GM23248 (cell line): ENCODE data around the gene CDH13.

Experiments used
- EZH2 ChIP-seq: fragments of 200-600 bp; sonication (generic); IDR thresholded peaks from 2 replicates; pipeline ENCODE4 v1.6.1; 2018; ENCODE audit warnings: antibody characterized with exemption, mild to moderate bottlenecking; ENCODE audit not compliant: insufficient read depth, poor library complexity, severe bottlenecking
- EZH2phosphoT487 ChIP-seq: fragments of 200-600 bp; sonication (generic); IDR thresholded peaks from 2 replicates; pipeline ENCODE4 v1.6.1; 2018; ENCODE audit warnings: antibody characterized with exemption, moderate library complexity, mild to moderate bottlenecking, low read depth; ENCODE audit not compliant: insufficient read depth

DNA sequence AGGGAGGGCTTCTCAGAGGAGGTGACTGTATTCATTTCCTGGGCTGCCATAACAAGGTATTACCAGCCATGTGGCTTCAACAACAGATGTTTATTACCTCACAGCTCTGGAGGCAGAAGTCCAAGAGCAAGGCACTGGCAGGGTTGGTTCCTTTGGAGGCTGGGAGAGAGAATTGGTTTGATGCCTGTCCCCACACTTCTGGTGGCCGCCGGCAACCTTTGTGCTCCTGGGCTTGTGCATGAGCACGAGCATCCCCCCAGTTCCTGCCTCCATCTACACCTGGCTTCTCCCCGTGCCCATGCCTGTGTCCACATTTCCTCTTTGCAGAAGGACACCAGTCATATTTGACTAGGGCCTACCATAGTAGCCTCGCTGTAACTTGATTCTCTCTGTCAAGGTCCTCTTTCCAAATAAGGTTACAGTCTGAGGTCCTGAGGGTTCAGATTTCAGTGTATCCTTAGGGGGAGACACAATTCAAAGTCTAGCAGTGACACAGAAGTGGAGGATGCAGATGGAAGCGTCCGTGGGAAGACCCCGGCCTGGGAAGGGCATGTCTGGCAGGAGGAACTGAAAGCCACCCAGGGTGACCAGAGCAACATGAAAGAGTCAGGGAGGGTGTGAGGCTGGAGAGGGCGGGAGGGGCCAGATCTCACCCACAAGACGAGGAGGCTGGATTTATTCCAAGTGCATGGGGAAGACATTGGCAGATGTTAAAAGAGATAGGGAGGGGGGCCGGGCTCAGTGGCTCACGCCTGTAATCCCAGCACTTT, 992.8 kb downstream of the CDH13 start:
- TF ChIP-seq EZH2 (no peak), EZH2phosphoT487 (no peak)
